ENCODE data around the gene MSRB2.

The MSRB2 gene

GRCh38 chr10:23095404-23095965, at the start of gene MSRB2:
Gene MSRB2, plus strand, starts transcription at chr10:23095579. Its CDS starts 30 bp downstream, at chr10:23095609.
- no peak for DNase-seq (ENCODE audit: low read depth, low spot score)
- no peak for TF ChIP-seq FOXP2 (optimal IDR thresholded peaks at IDR 0.05; ENCODE audit: control extremely low read depth, extremely low read length, insufficient read depth)
- peak; percentile 50; the same call in 1 of the 2 replicates for TF ChIP-seq POLR2AphosphoS5 (IDR thresholded peaks at IDR 0.05; ENCODE audit: borderline replicate concordance, low read depth, low read length)
- Histone ChIP-seq H3K4me3 (peak within 1 kb of the TSS; percentile 79), H3K9me3 (ENCODE audit: low read depth, low read length) (no peaks in the 10 kb centered on the region), H3K36me3 (ENCODE audit: insufficient read depth, low read length) (no peaks in the 10 kb centered on the region), H3K9ac (ENCODE audit: insufficient read length) (peak within 1 kb of the TSS; percentile 87), H3K27ac (peak within 1 kb of the TSS; percentile 57; the same call in 1 of the 2 replicates)

DNA sequence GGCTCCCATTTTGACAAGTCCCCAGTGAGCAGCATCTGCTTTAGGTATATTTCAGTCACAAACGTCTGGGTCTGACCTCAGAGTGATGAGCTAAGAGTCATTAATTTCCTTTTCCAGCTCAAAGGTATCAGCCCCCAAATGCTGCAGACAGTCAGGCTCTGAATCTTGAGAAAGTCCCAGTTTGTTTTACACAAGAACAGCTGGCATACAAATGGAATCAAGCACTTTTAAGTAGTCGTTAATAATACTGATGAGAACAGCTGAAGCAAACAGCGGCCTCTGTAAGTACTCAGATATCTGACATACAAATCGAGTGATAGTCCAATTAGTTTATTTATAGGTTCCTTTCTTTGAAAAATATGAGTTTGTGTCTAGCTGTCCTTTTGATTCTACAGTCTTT, 49.4 kb upstream of the MSRB2 start:
- no peak for TF ChIP-seq EZH2 (IDR thresholded peaks at IDR 0.05)
- no peak for TF ChIP-seq FOXP2 (optimal IDR thresholded peaks at IDR 0.05; ENCODE audit: control extremely low read depth, extremely low read length, insufficient read depth)
- TF ChIP-seq POLR2AphosphoS5 (IDR thresholded peaks at IDR 0.05; ENCODE audit: borderline replicate concordance, low read depth, low read length), result no peak
- H3K9me3 ChIP-seq (ENCODE audit: low read depth, low read length), result no peaks in the 10 kb centered on the region
- H3K36me3 ChIP-seq (ENCODE audit: insufficient read depth, low read length), result no peaks in the 10 kb centered on the region
- H3K27ac ChIP-seq, result no peak overlapping the region
- H3K9ac ChIP-seq (ENCODE audit: insufficient read length), result no peak overlapping the region
- H3K4me3 ChIP-seq, result no peak overlapping the region
- DNase-seq (ENCODE audit: low read depth, low spot score), result no peak

- TF ChIP-seq POLR2AphosphoS5 (IDR thresholded peaks at IDR 0.05; ENCODE audit: borderline replicate concordance, low read depth, low read length), result no peak
- TF ChIP-seq EZH2 (IDR thresholded peaks at IDR 0.05), result no peak
- TF ChIP-seq FOXP2 (optimal IDR thresholded peaks at IDR 0.05; ENCODE audit: control extremely low read depth, extremely low read length, insufficient read depth), result no peak
- H3K4me3 ChIP-seq, result no peak overlapping the region
- H3K9ac ChIP-seq (ENCODE audit: insufficient read length), result no peak overlapping the region
- no peaks in the 10 kb centered on the region for H3K9me3 ChIP-seq (ENCODE audit: low read depth, low read length)
- DNase-seq (ENCODE audit: low read depth, low spot score), result no peak
- H3K27ac ChIP-seq, result no peak overlapping the region
- H3K36me3 ChIP-seq (ENCODE audit: insufficient read depth, low read length), result no peaks in the 10 kb centered on the region
Observed at GRCh38 chr10:23047201-23048050, 48.0 kb upstream of the MSRB2 start.

GRCh38 chr10:23048191-23048590, 47.2 kb upstream of the MSRB2 start:
- H3K4me3 ChIP-seq, result no peak overlapping the region
- H3K36me3 ChIP-seq (ENCODE audit: insufficient read depth, low read length), result no peaks in the 10 kb centered on the region
- no peak overlapping the region for H3K27ac ChIP-seq
- DNase-seq (ENCODE audit: low read depth, low spot score), result no peak
- H3K9ac ChIP-seq (ENCODE audit: insufficient read length), result no peak overlapping the region
- no peaks in the 10 kb centered on the region for H3K9me3 ChIP-seq (ENCODE audit: low read depth, low read length)
- TF ChIP-seq POLR2AphosphoS5 (IDR thresholded peaks at IDR 0.05; ENCODE audit: borderline replicate concordance, low read depth, low read length), result no peak
- TF ChIP-seq EZH2 (IDR thresholded peaks at IDR 0.05), result no peak

- Histone ChIP-seq H3K4me3 (no peak overlapping the region), H3K9me3 (ENCODE audit: low read depth, low read length) (no peaks in the 10 kb centered on the region), H3K36me3 (ENCODE audit: insufficient read depth, low read length) (no peaks in the 10 kb centered on the region), H3K9ac (ENCODE audit: insufficient read length) (no peak overlapping the region), H3K27ac (no peak overlapping the region)
- DNase-seq (ENCODE audit: low read depth, low spot score), result no peak
- TF ChIP-seq FOXP2 (optimal IDR thresholded peaks at IDR 0.05; ENCODE audit: control extremely low read depth, extremely low read length, insufficient read depth) (no peak), POLR2AphosphoS5 (IDR thresholded peaks at IDR 0.05; ENCODE audit: borderline replicate concordance, low read depth, low read length) (no peak)
Observed at GRCh38 chr10:23051278-23051677, 44.1 kb upstream of the MSRB2 start.

DNA sequence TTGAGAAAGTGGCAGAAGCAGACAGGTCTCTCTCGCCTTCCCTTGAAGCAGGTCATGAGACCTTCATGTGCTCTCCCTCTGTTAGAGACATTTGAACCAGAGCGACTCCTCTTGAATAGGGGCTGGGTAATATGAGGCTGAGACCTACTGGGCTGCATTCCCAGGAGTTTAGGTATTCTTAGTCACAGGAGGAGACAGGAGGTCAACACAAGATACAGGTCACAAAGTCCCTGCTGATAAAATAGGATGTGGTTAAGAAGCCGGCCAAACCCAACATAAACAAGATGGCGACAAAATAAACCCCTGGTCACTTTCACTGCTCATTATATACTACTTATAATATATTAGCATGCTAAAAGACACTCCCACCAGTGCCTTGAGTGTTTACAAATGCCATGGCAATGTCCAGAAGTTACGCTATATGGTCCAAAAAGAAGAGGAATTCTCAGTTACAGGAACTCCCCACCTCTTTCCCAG, 43.5 kb upstream of the MSRB2 start:
- H3K9ac ChIP-seq (ENCODE audit: insufficient read length), result no peak overlapping the region
- TF ChIP-seq EZH2 (IDR thresholded peaks at IDR 0.05) (no peak), POLR2AphosphoS5 (IDR thresholded peaks at IDR 0.05; ENCODE audit: borderline replicate concordance, low read depth, low read length) (no peak), FOXP2 (optimal IDR thresholded peaks at IDR 0.05; ENCODE audit: control extremely low read depth, extremely low read length, insufficient read depth) (no peak)
- H3K27ac ChIP-seq, result no peak overlapping the region
- no peaks in the 10 kb centered on the region for H3K36me3 ChIP-seq (ENCODE audit: insufficient read depth, low read length)
- no peak overlapping the region for H3K4me3 ChIP-seq
- no peak for DNase-seq (ENCODE audit: low read depth, low spot score)
- no peaks in the 10 kb centered on the region for H3K9me3 ChIP-seq (ENCODE audit: low read depth, low read length)

- no peak overlapping the region for H3K4me3 ChIP-seq
- no peak overlapping the region for H3K9ac ChIP-seq (ENCODE audit: insufficient read length)
- TF ChIP-seq FOXP2 (optimal IDR thresholded peaks at IDR 0.05; ENCODE audit: control extremely low read depth, extremely low read length, insufficient read depth), result no peak
- TF ChIP-seq EZH2 (IDR thresholded peaks at IDR 0.05), result no peak
- no peak for TF ChIP-seq POLR2AphosphoS5 (IDR thresholded peaks at IDR 0.05; ENCODE audit: borderline replicate concordance, low read depth, low read length)
- DNase-seq (ENCODE audit: low read depth, low spot score), result peak; percentile 20
- no peaks in the 10 kb centered on the region for H3K9me3 ChIP-seq (ENCODE audit: low read depth, low read length)
- H3K36me3 ChIP-seq (ENCODE audit: insufficient read depth, low read length), result no peaks in the 10 kb centered on the region
- no peak overlapping the region for H3K27ac ChIP-seq
Observed at GRCh38 chr10:23053036-23053435, 42.3 kb upstream of the MSRB2 start.

DNA sequence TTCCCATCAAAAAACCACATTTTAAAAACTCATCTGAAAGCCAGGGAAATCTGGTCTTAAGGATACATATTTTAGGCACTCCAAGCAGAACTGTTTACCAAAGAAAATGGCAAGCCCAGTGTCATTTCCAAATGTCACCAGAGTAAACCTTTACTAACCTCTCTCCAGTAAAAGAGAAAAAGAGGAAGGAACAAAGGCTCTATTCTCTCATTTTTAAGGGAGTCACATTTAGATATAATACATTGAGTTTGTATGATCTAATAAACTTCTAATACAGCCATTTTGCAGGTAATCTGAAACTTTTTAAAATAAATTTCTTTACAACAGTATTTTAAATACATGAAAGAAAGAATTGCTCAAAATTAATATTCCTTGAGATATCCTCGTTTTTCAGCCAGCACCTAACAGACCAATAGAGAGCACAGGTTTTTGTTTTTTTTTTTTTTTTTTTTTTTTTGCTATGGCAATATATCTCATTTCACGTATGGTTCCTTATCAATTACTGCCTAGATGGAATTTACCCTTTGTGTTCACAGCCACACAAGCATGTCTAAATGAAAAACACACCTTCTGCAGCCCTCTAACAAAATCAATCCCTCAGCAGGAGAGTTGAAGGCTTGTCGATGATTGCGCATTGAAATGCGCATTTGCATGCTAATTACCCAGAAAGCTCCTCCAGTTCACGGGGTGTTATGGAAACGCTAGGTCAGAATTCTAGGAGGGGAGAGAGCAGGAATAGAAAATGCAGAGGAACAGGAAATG, 39.8 kb upstream of the MSRB2 start:
- Histone ChIP-seq H3K4me3 (peak overlapping the region; percentile 48), H3K9ac (ENCODE audit: insufficient read length) (no peak overlapping the region), H3K9me3 (ENCODE audit: low read depth, low read length) (no peaks in the 10 kb centered on the region), H3K27ac (no peak overlapping the region), H3K36me3 (ENCODE audit: insufficient read depth, low read length) (no peaks in the 10 kb centered on the region)
- no peak for DNase-seq (ENCODE audit: low read depth, low spot score)
- no peak for TF ChIP-seq FOXP2 (optimal IDR thresholded peaks at IDR 0.05; ENCODE audit: control extremely low read depth, extremely low read length, insufficient read depth)
- TF ChIP-seq EZH2 (IDR thresholded peaks at IDR 0.05), result no peak
- no peak; the same call in 1 of the 2 replicates for TF ChIP-seq POLR2AphosphoS5 (IDR thresholded peaks at IDR 0.05; ENCODE audit: borderline replicate concordance, low read depth, low read length)

Data from SK-N-MC (cell line).